Choroid plexus epithelial cell (primary cell): ENCODE results near the gene ZMYM3.

Experiments
- DNase-seq: peaks from one replicate; pipeline ENCODE4 v3.0.0-alpha.2; 2010; ENCODE audit warnings: low read depth
- H3K4me3 ChIP-seq: 2 replicates; pipeline ENCODE4 v1.5.1; 2011; ENCODE audit warnings: low read depth, mild to moderate bottlenecking, control low read depth, low read length, moderate library complexity
- CTCF ChIP-seq: conservative IDR thresholded peaks from 2 replicates; pipeline ENCODE4 v1.5.1; 2011; ENCODE audit warnings: low read depth, mild to moderate bottlenecking, control low read depth, inconsistent platforms, low read length, moderate library complexity

The ZMYM3 gene

GRCh38 chrX:71221145-71221544, 32.8 kb downstream of the ZMYM3 start:
- TF ChIP-seq CTCF = no peak

GRCh38 chrX:71217298-71217697, 36.6 kb downstream of the ZMYM3 start:
- TF ChIP-seq CTCF = no peak
- DNase-seq = no peak
- no peak overlapping the region for H3K4me3 ChIP-seq

More at GRCh38 chrX:71221145-71221544, 32.8 kb downstream of the ZMYM3 start:
- DNase-seq = no peak
- no peak overlapping the region for H3K4me3 ChIP-seq

- no peak for DNase-seq
- H3K4me3 ChIP-seq = no peak overlapping the region
- no peak for TF ChIP-seq CTCF
Measured at GRCh38 chrX:71216485-71216884, 37.5 kb downstream of the ZMYM3 start.

GRCh38 chrX:71215338-71215912, 38.5 kb downstream of the ZMYM3 start:
- no peak overlapping the region for H3K4me3 ChIP-seq
- TF ChIP-seq CTCF = no peak
- DNase-seq = no peak

- no peak overlapping the region for H3K4me3 ChIP-seq
- no peak for TF ChIP-seq CTCF
- DNase-seq = no peak
Measured at GRCh38 chrX:71214604-71215337, 39.2 kb downstream of the ZMYM3 start.

GRCh38 chrX:71214152-71214551, 39.8 kb downstream of the ZMYM3 start:
- no peak for DNase-seq
- no peak for TF ChIP-seq CTCF
- H3K4me3 ChIP-seq = no peak overlapping the region

GRCh38 chrX:71212536-71212935, 41.4 kb downstream of the ZMYM3 start:
- no peak for DNase-seq
- no peak for TF ChIP-seq CTCF
- H3K4me3 ChIP-seq = no peak overlapping the region
